Endothelial cell of umbilical vein (primary cell): ENCODE measurements around the gene C22orf39.

ENCODE experiments used
- CTCF ChIP-seq, 2 donors: IDR thresholded peaks; 1 replicate in 1 of 2; 2 replicates in 1 of 2; pipeline ENCODE4 v1.5.1; 2011; ENCODE audit warnings: low read length in 2 of 2, mild to moderate bottlenecking in 2 of 2, moderate library complexity in 2 of 2, control low read depth in 1 of 2, inconsistent platforms in 1 of 2, low read depth in 1 of 2; ENCODE audit not compliant: insufficient read depth in 1 of 2; ENCODE audit errors: extremely low read depth in 1 of 2
- EZH2 ChIP-seq: IDR thresholded peaks from 2 replicates; pipeline ENCODE4 v1.6.1; 2012; ENCODE audit warnings: borderline replicate concordance, low read depth, mild to moderate bottlenecking, moderate library complexity, low read length, inconsistent platforms; ENCODE audit not compliant: severe bottlenecking
- FOS ChIP-seq: IDR thresholded peaks from 2 replicates; pipeline ENCODE4 v1.6.1; 2011; ENCODE audit warnings: mild to moderate bottlenecking, low read length, moderate library complexity, borderline replicate concordance; ENCODE audit not compliant: insufficient read depth
- GATA2 ChIP-seq: IDR thresholded peaks from 2 replicates; pipeline ENCODE4 v1.7.0; 2011; ENCODE audit warnings: low read depth, mild to moderate bottlenecking, moderate library complexity, mixed read lengths, low read length; ENCODE audit not compliant: insufficient read length, insufficient read depth
- JUN ChIP-seq: IDR thresholded peaks from 2 replicates; pipeline ENCODE4 v1.6.1; 2011; ENCODE audit warnings: borderline replicate concordance, low read depth; ENCODE audit not compliant: insufficient read length, insufficient read depth
- MAX ChIP-seq: IDR thresholded peaks from 2 replicates; pipeline ENCODE4 v1.6.1; 2011; ENCODE audit not compliant: insufficient read depth, insufficient read length
- MYC ChIP-seq: IDR thresholded peaks from one replicate; pipeline ENCODE4 v1.6.1; 2011; ENCODE audit warnings: mild to moderate bottlenecking, low read depth, low read length
- POLR2A ChIP-seq: IDR thresholded peaks from 2 replicates; pipeline ENCODE4 v1.6.1; 2012; ENCODE audit warnings: low read depth, mild to moderate bottlenecking, control low read depth, low read length
- POLR2AphosphoS5 ChIP-seq: IDR thresholded peaks from 2 replicates; pipeline ENCODE4 v1.6.1; 2012; ENCODE audit warnings: low read depth, mild to moderate bottlenecking, control low read depth, low read length, moderate library complexity; ENCODE audit not compliant: insufficient read depth

- TF ChIP-seq POLR2A (no peak), CTCF (IDR thresholded peaks at IDR 0.05; ENCODE audit: extremely low read depth in 1 of 2, insufficient read depth in 1 of 2, low read depth in 1 of 2, low read length in 2 of 2) (no peak), FOS (no peak), POLR2AphosphoS5 (no peak), MAX (no peak), EZH2 (no peak), MYC (no peak), GATA2 (no peak), JUN (no peak)
These were observed 28.5 kb upstream of the C22orf39 start for GRCh38 chr22:19476023-19476422.
